Vagina (tissue), 2 donors: ENCODE measurements around the gene GSX2.

Experiments used
- CTCF ChIP-seq, 3 experiments: fragments of 450-650 bp in 2 of 3; fragments of 200-600 bp in 1 of 3; sonication (generic) in 1 of 3; IDR thresholded peaks; one replicate each; pipeline ENCODE4 v1.5.1; 2017 to 2019; ENCODE audit warnings: antibody characterized with exemption in 3 of 3, mild to moderate bottlenecking in 2 of 3, moderate library complexity in 2 of 3
- POLR2A ChIP-seq, 2 donors: fragments of 450-650 bp; IDR thresholded peaks; one replicate each; pipeline ENCODE4 v1.6.1; 2017; ENCODE audit warnings: antibody characterized with exemption in 2 of 2, mild to moderate bottlenecking in 2 of 2, moderate library complexity in 2 of 2
- POLR2AphosphoS5 ChIP-seq, 2 donors: sonication (generic); formaldehyde crosslinking; IDR thresholded peaks; one replicate each; pipeline ENCODE4 v1.9.0; 2017; ENCODE audit warnings: antibody characterized with exemption in 2 of 2, mild to moderate bottlenecking in 2 of 2, low read depth in 1 of 2; ENCODE audit not compliant: insufficient read depth in 1 of 2

GRCh38 chr4:54101190-54102041, 1.5 kb downstream of the GSX2 start:
- TF ChIP-seq CTCF (IDR thresholded peaks at IDR 0.05) (no peak), POLR2A (IDR thresholded peaks at IDR 0.05) (no peak), POLR2AphosphoS5 (IDR thresholded peaks at IDR 0.05; ENCODE audit: insufficient read depth in 1 of 2, low read depth in 1 of 2) (no peak)
